B cell (primary cell): ENCODE results near the gene VEGFA. TPM values are rescaled to one million over a fixed set of nuclear protein-coding genes. Genes with fewer than 3 reads are reported as not detected.

Source experiments
- ATAC-seq: fragments of 200-7000 bp; cut with Tn5 transposase; one replicate; pipeline ENCODE4 v1.10.0; 2021; ENCODE audit warnings: low read depth, mild to moderate bottlenecking, moderate number of reproducible peaks, moderate library complexity
- CTCF ChIA-PET: fragments of 350-600 bp; sonication (Branson Sonifier 250); formaldehyde crosslinking; loops from one replicate; lab custom pipeline; 2021; ENCODE audit warnings: antibody characterized with exemption, inconsistent platforms; lab: Charles Lee
- POLR2A ChIA-PET: fragments of 350-600 bp; sonication (Branson Sonifier 250); formaldehyde crosslinking; loops from one replicate; lab custom pipeline; 2021; ENCODE audit warnings: antibody characterized with exemption; lab: Charles Lee
- DNase-seq: peaks from one replicate; pipeline ENCODE4 v3.0.0; 2013
- H2AFZ ChIP-seq: 2 replicates; pipeline ENCODE4 v1.6.1; 2012; ENCODE audit warnings: mild to moderate bottlenecking, low read depth, low read length; ENCODE audit not compliant: insufficient read depth, poor library complexity, severe bottlenecking
- H3K27ac ChIP-seq, 2 donors: 1 replicate in 1 of 2; 2 replicates in 1 of 2; pipeline ENCODE4 v1.5.1; 2012 to 2013; ENCODE audit warnings: low read length in 2 of 2, mild to moderate bottlenecking in 2 of 2, moderate library complexity in 1 of 2
- H3K27me3 ChIP-seq, 4 experiments: fragments of 200-600 bp in 1 of 4; sonication (generic) in 1 of 4; replicated peaks in 1 of 4; 1 replicate in 2 of 4; 2 replicates in 2 of 4; pipeline versions ENCODE4 v1.6.1 to v1.7.0; 2013 to 2016; ENCODE audit warnings: low read length in 3 of 4, mild to moderate bottlenecking in 2 of 4, mixed read lengths in 1 of 4, moderate library complexity in 1 of 4; ENCODE audit not compliant: insufficient read depth in 4 of 4, control insufficient read depth in 3 of 4; ENCODE audit errors: control extremely low read depth in 1 of 4
- H3K36me3 ChIP-seq, 2 experiments: replicated peaks in 1 of 2; 1 replicate in 1 of 2; 2 replicates in 1 of 2; pipeline versions ENCODE4 v1.6.1 to v1.7.1; 2013; ENCODE audit warnings: low read length in 1 of 2; ENCODE audit not compliant: insufficient read depth in 2 of 2, control insufficient read depth in 1 of 2; ENCODE audit errors: control extremely low read depth in 1 of 2, extremely low read depth in 1 of 2
- H3K4me1 ChIP-seq, 2 donors: fragments of 200-600 bp in 1 of 2; sonication (generic) in 1 of 2; 1 replicate in 1 of 2; 2 replicates in 1 of 2; pipeline versions ENCODE4 v1.5.1 to v1.6.1; 2013 to 2017; ENCODE audit warnings: low read length in 2 of 2; ENCODE audit not compliant: control insufficient read depth in 2 of 2, insufficient read depth in 2 of 2
- H3K4me2 ChIP-seq: replicated peaks from 2 replicates; pipeline ENCODE3; 2012; ENCODE audit warnings: mild to moderate bottlenecking, low read depth, low read length; ENCODE audit not compliant: poor library complexity, severe bottlenecking
- H3K4me3 ChIP-seq, 5 experiments: fragments of 200-600 bp in 1 of 5; sonication (generic) in 1 of 5; 1 replicate in 3 of 5; 2 replicates in 2 of 5; pipeline versions ENCODE4 v1.5.1 to v1.7.0; 2011 to 2016; ENCODE audit warnings: low read length in 4 of 5, mild to moderate bottlenecking in 4 of 5, low read depth in 2 of 5, control low read depth in 1 of 5, moderate library complexity in 1 of 5; ENCODE audit not compliant: insufficient read depth in 1 of 5; ENCODE audit errors: control extremely low read depth in 1 of 5, extremely low read depth in 1 of 5
- H3K79me2 ChIP-seq: fragments of 200-600 bp; sonication (generic); one replicate; pipeline ENCODE4 v1.6.0; 2016; ENCODE audit warnings: low read length; ENCODE audit not compliant: control insufficient read depth, insufficient read depth
- H3K9ac ChIP-seq: fragments of 200-600 bp; sonication (generic); 2 replicates; pipeline ENCODE4 v1.6.1; 2017; ENCODE audit warnings: mild to moderate bottlenecking, low read length, moderate library complexity
- H3K9me3 ChIP-seq, 3 donors: one replicate each; pipeline versions ENCODE4 v1.6.1 to v1.7.1; 2013; ENCODE audit warnings: low read length in 2 of 3; ENCODE audit not compliant: control insufficient read depth in 2 of 3, insufficient read depth in 1 of 3; ENCODE audit errors: control extremely low read depth in 1 of 3
- H4K20me1 ChIP-seq: 2 replicates; pipeline ENCODE4 v1.6.0; 2012; ENCODE audit warnings: mild to moderate bottlenecking, low read length; ENCODE audit not compliant: insufficient read depth, control insufficient read depth, poor library complexity, severe bottlenecking
- H3K27ac Mint-ChIP-seq: one replicate; pipeline ENCODE4 v1.8.0; 2021; ENCODE audit warnings: mixed read lengths
- H3K27me3 Mint-ChIP-seq: one replicate; pipeline ENCODE4 v1.8.0; 2021; ENCODE audit warnings: mixed read lengths
- H3K4me1 Mint-ChIP-seq: one replicate; pipeline ENCODE4 v1.8.0; 2021; ENCODE audit warnings: mixed read lengths
- H3K4me3 Mint-ChIP-seq: one replicate; pipeline ENCODE4 v1.8.0; 2021; ENCODE audit warnings: mixed read lengths
- H3K9me3 Mint-ChIP-seq: one replicate; pipeline ENCODE4 v1.8.0; 2022; ENCODE audit warnings: mixed read lengths; ENCODE audit not compliant: insufficient read depth
- CTCF ChIP-seq: fragments of 200-600 bp; IDR thresholded peaks from one replicate; pipeline ENCODE4 v1.8.0; 2022; ENCODE audit warnings: antibody characterized with exemption, mild to moderate bottlenecking
- EZH2 ChIP-seq: IDR thresholded peaks from 2 replicates; pipeline ENCODE4 v1.6.1; 2012; ENCODE audit warnings: borderline replicate concordance, low read depth, mild to moderate bottlenecking, moderate library complexity, low read length; ENCODE audit not compliant: insufficient read depth, poor library complexity, severe bottlenecking
- WGBS: methylation state at CpG from one replicate; pipeline ENCODE4 v1.1.5; 2013; ENCODE audit warnings: missing lambda C conversion rate; ENCODE audit not compliant: insufficient coverage; 5-methylcytosine and 5-hydroxymethylcytosine counted together
- intact Hi-C: fragments of 100-400 bp; cut with micrococcal nuclease; formaldehyde crosslinking; loops from one replicate; pipeline ENCODE4 v1.10.0; 2022
- polyA plus RNA-seq: library from polyadenylated mRNA; depleted of rRNA; stranded (reverse); fragments of >200 nt; gene quantifications from 2 replicates; pipeline ENCODE4 v1.2.3, GENCODE V29; 2012
- total RNA-seq, 2 donors: library from RNA; stranded (reverse); fragments of 120-200 nt in 1 of 2; gene quantifications; 1 replicate in 1 of 2; 2 replicates in 1 of 2; pipeline versions ENCODE4 v1.2.3 to v1.2.4, GENCODE V29; 2013 to 2022

Gene VEGFA
- total and polyA plus RNA-seq, 2 donors (not counting 1 experiment from before 2014, with no cell fraction given), result 3.9 to 6.4 TPM

- CTCF ChIA-PET, result no interaction called here
- TF ChIP-seq EZH2 (no peak), CTCF (no peak)
- H3K4me3 ChIP-seq, result no peak overlapping the region
- H3K9me3 ChIP-seq, result no peaks in the 10 kb centered on the region
- H3K9ac ChIP-seq, result no peak overlapping the region
- WGBS, result 91% methylated on average over 5 of the region's 5 CpGs
- intact Hi-C loops, result no loop called here
- no peak overlapping the region for H3K4me2 ChIP-seq
- ATAC-seq, result no peak
- peaks cover 0 to 6% (median 1%) of the 10 kb centered on the region in 4 experiments for H3K27me3 ChIP-seq
- no peaks in the 10 kb centered on the region for H4K20me1 ChIP-seq
- H3K27me3 Mint-ChIP-seq, result peaks cover 4% of the 10 kb centered on the region
- no peak overlapping the region for H3K27ac Mint-ChIP-seq
- no peak overlapping the region for H3K27ac ChIP-seq
- POLR2A ChIA-PET, result no interaction called here
- no peaks in the 10 kb centered on the region for H3K79me2 ChIP-seq
- peaks cover 20% of the 10 kb centered on the region for H3K4me1 Mint-ChIP-seq
- H3K36me3 ChIP-seq, result no peaks in the 10 kb centered on the region
- no peak for DNase-seq
- no peak overlapping the region for H3K4me3 Mint-ChIP-seq
- H2AFZ ChIP-seq, result no peak overlapping the region
- H3K4me1 ChIP-seq, result peaks cover 11 to 13% of the 10 kb centered on the region in 2 donors
- no peaks in the 10 kb centered on the region for H3K9me3 Mint-ChIP-seq
These were observed 26.2 kb downstream of the VEGFA start for GRCh38 chr6:43796168-43796567.

GRCh38 chr6:43796903-43797890 is 27.2 kb downstream of the VEGFA start:
- ChIA-PET POLR2A (no interaction called here), CTCF (interaction anchor here (1.1 kb wide), 1 partner anchor 131 kb away, joined by 3 read pairs; no protein-coding TSS in a partner anchor)
- Histone ChIP-seq H3K27ac (no peak overlapping the region), H3K36me3 (no peaks in the 10 kb centered on the region), H2AFZ (no peak overlapping the region), H3K27me3 (peaks cover 0 to 6% (median 1%) of the 10 kb centered on the region in 4 experiments), H3K4me2 (no peak overlapping the region), H3K4me3 (no peak overlapping the region), H3K79me2 (no peaks in the 10 kb centered on the region), H3K9ac (no peak overlapping the region), H4K20me1 (no peaks in the 10 kb centered on the region), H3K9me3 (no peaks in the 10 kb centered on the region), H3K4me1 (peaks cover 11 to 13% of the 10 kb centered on the region in 2 donors)
- ATAC-seq (no peak), DNase-seq (no peak)
- H3K9me3 Mint-ChIP-seq, result no peaks in the 10 kb centered on the region
- H3K27me3 Mint-ChIP-seq, result peaks cover 4% of the 10 kb centered on the region
- TF ChIP-seq EZH2, result no peak
- no peak for TF ChIP-seq CTCF
- no peak overlapping the region for H3K4me3 Mint-ChIP-seq
- WGBS, result 62% methylated on average over 6 of the region's 11 CpGs
- H3K4me1 Mint-ChIP-seq, result peaks cover 20% of the 10 kb centered on the region
- intact Hi-C loops, result no loop called here
- H3K27ac Mint-ChIP-seq, result no peak overlapping the region
